GM19351 (cell line): ENCODE measurements around the gene EYS.
"Not testable (repeated sequence)": the region's sequence is repeated elsewhere in the genome, so short reads cannot be mapped to it uniquely, and the experiment has no call there.

ENCODE experiments used
- ATAC-seq: cut with Tn5 transposase; IDR thresholded peaks from one replicate; pipeline ENCODE4 v1.9.1; 2021; ENCODE audit warnings: mild to moderate bottlenecking, moderate library complexity; ENCODE audit not compliant: unreplicated experiment

EYS gene

GRCh38 chr6:65637289-65638046, 69.6 kb downstream of the EYS start:
- ATAC-seq = no peak

- no peak for ATAC-seq
Observed at GRCh38 chr6:65633501-65633900, 73.5 kb downstream of the EYS start.

- ATAC-seq = no peak
Observed at GRCh38 chr6:65631711-65632110, 75.3 kb downstream of the EYS start.

- not testable (repeated sequence) for ATAC-seq
Observed at GRCh38 chr6:65627434-65627999, 79.5 kb downstream of the EYS start.

- ATAC-seq = no peak
Observed at GRCh38 chr6:65627015-65627414, 80.0 kb downstream of the EYS start.

GRCh38 chr6:65623566-65623965, 83.5 kb downstream of the EYS start:
- no peak for ATAC-seq

- no peak for ATAC-seq
Observed at GRCh38 chr6:65610746-65611145, 96.3 kb downstream of the EYS start.

- no peak for ATAC-seq
Observed at GRCh38 chr6:65595540-65595939, 111.5 kb downstream of the EYS start.

GRCh38 chr6:65570340-65570739, 136.7 kb downstream of the EYS start:
- no peak for ATAC-seq

GRCh38 chr6:65569505-65569904, 137.5 kb downstream of the EYS start:
- no peak for ATAC-seq

GRCh38 chr6:65569056-65569455, 138.0 kb downstream of the EYS start:
- not testable (repeated sequence) for ATAC-seq

- ATAC-seq = no peak
Observed at GRCh38 chr6:65566117-65566516, 140.9 kb downstream of the EYS start.

- no peak for ATAC-seq
Observed at GRCh38 chr6:65558071-65558470, 149.0 kb downstream of the EYS start.

- no peak for ATAC-seq
Observed at GRCh38 chr6:65557224-65557623, 149.8 kb downstream of the EYS start.

- ATAC-seq = no peak
Observed at GRCh38 chr6:65546894-65547293, 160.1 kb downstream of the EYS start.

GRCh38 chr6:65545920-65546319, 161.1 kb downstream of the EYS start:
- ATAC-seq = no peak

GRCh38 chr6:65538644-65539043, 168.4 kb downstream of the EYS start:
- no peak for ATAC-seq

GRCh38 chr6:65537600-65537999, 169.4 kb downstream of the EYS start:
- no peak for ATAC-seq

GRCh38 chr6:65531533-65531932, 175.5 kb downstream of the EYS start:
- no peak for ATAC-seq

GRCh38 chr6:65524232-65524631, 182.8 kb downstream of the EYS start:
- ATAC-seq = no peak

GRCh38 chr6:65505736-65506135, 201.3 kb downstream of the EYS start:
- ATAC-seq = no peak

- ATAC-seq = no peak
Observed at GRCh38 chr6:65501045-65501444, 206.0 kb downstream of the EYS start.

GRCh38 chr6:65483652-65484051, 223.4 kb downstream of the EYS start:
- not testable (repeated sequence) for ATAC-seq
